ENCODE measurements around the gene GPNMB.
"Not testable (repeated sequence)": the region's sequence is repeated elsewhere in the genome, so short reads cannot be mapped to it uniquely, and the experiment has no call there.

The GPNMB gene

GRCh38 chr7:23246555-23246954 is at the start of gene GPNMB:
GPNMB (plus strand) TSS chr7:23246775; CDS start chr7:23246858, 83 bp downstream.
- DNase-seq (ENCODE audit: low spot score), result no peak

GRCh38 chr7:23197745-23198144 is 48.8 kb upstream of the GPNMB start:
- DNase-seq (ENCODE audit: low spot score), result not testable (repeated sequence)

- no peak for DNase-seq (ENCODE audit: low spot score)
Measured at GRCh38 chr7:23200331-23200730, 46.2 kb upstream of the GPNMB start.

GRCh38 chr7:23204241-23204640 is 42.3 kb upstream of the GPNMB start:
- DNase-seq (ENCODE audit: low spot score), result no peak

- no peak for DNase-seq (ENCODE audit: low spot score)
Measured at GRCh38 chr7:23205577-23205908, 41.0 kb upstream of the GPNMB start.

GRCh38 chr7:23205909-23206767 is 40.4 kb upstream of the GPNMB start:
- no peak for DNase-seq (ENCODE audit: low spot score)

- no peak for DNase-seq (ENCODE audit: low spot score)
Measured at GRCh38 chr7:23207021-23207420, 39.6 kb upstream of the GPNMB start.

- DNase-seq (ENCODE audit: low spot score), result no peak
Measured at GRCh38 chr7:23207884-23208283, 38.7 kb upstream of the GPNMB start.

- DNase-seq (ENCODE audit: low spot score), result no peak
Measured at GRCh38 chr7:23208316-23208715, 38.3 kb upstream of the GPNMB start.

- no peak for DNase-seq (ENCODE audit: low spot score)
Measured at GRCh38 chr7:23210506-23210905, 36.1 kb upstream of the GPNMB start.

GRCh38 chr7:23211589-23211988 is 35.0 kb upstream of the GPNMB start:
- DNase-seq (ENCODE audit: low spot score), result no peak

GRCh38 chr7:23212395-23212794 is 34.2 kb upstream of the GPNMB start:
- no peak for DNase-seq (ENCODE audit: low spot score)

GRCh38 chr7:23212841-23213240 is 33.7 kb upstream of the GPNMB start:
- no peak for DNase-seq (ENCODE audit: low spot score)

- DNase-seq (ENCODE audit: low spot score), result no peak
Measured at GRCh38 chr7:23213755-23214154, 32.8 kb upstream of the GPNMB start.

GRCh38 chr7:23214423-23214822 is 32.2 kb upstream of the GPNMB start:
- no peak for DNase-seq (ENCODE audit: low spot score)

GRCh38 chr7:23214938-23215337 is 31.6 kb upstream of the GPNMB start:
- no peak for DNase-seq (ENCODE audit: low spot score)

GRCh38 chr7:23216021-23216420 is 30.6 kb upstream of the GPNMB start:
- no peak for DNase-seq (ENCODE audit: low spot score)

GRCh38 chr7:23218196-23218595 is 28.4 kb upstream of the GPNMB start:
- DNase-seq (ENCODE audit: low spot score), result no peak

GRCh38 chr7:23220690-23221305 is 25.8 kb upstream of the GPNMB start:
- no peak for DNase-seq (ENCODE audit: low spot score)

GRCh38 chr7:23222439-23223030 is 24.0 kb upstream of the GPNMB start:
- no peak for DNase-seq (ENCODE audit: low spot score)

- DNase-seq (ENCODE audit: low spot score), result not testable (repeated sequence)
Measured at GRCh38 chr7:23224364-23224763, 22.2 kb upstream of the GPNMB start.

GRCh38 chr7:23226844-23227450 is 19.6 kb upstream of the GPNMB start:
- DNase-seq (ENCODE audit: low spot score), result no peak

- DNase-seq (ENCODE audit: low spot score), result no peak
Measured at GRCh38 chr7:23228412-23228811, 18.2 kb upstream of the GPNMB start.
